Keratinocyte (primary cell): ENCODE results near the gene C2.

Experiments used
- EZH2 ChIP-seq: IDR thresholded peaks from one replicate; pipeline ENCODE4 v1.6.1; 2012; ENCODE audit warnings: inconsistent platforms, mild to moderate bottlenecking, low read length, moderate library complexity
- TF ChIP-seq, protein P1 (sequence below), 3 experiments: IDR thresholded peaks in 1 of 3; conservative IDR thresholded peaks in 1 of 3; optimal IDR thresholded peaks in 1 of 3; 2 replicates in 2 of 3; 3 replicates in 1 of 3; pipeline versions ENCODE3 to v1.5.1; 2011; ENCODE audit warnings: low read length in 3 of 3, mild to moderate bottlenecking in 3 of 3, moderate library complexity in 2 of 3, control low read depth in 1 of 3, inconsistent platforms in 1 of 3; ENCODE audit not compliant: insufficient read depth in 2 of 3; ENCODE audit errors: extremely low read depth in 1 of 3

DNA sequence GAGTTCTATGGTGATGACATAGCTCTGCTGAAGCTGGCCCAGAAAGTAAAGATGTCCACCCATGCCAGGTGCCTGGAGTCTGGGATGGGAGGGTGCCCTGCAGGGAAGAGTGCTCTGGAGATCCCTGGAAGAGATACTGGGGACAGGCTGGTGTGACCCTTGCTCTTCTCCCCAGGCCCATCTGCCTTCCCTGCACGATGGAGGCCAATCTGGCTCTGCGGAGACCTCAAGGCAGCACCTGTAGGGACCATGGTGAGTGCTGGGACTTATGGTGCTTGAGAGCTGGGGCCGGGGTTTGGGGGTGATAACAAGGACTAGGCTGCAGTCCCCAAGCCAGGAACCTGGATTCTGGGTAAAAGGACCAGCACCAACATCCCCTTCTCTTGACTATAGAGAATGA is 16.2 kb downstream of the C2 start:
- TF ChIP-seq, protein P1, sequence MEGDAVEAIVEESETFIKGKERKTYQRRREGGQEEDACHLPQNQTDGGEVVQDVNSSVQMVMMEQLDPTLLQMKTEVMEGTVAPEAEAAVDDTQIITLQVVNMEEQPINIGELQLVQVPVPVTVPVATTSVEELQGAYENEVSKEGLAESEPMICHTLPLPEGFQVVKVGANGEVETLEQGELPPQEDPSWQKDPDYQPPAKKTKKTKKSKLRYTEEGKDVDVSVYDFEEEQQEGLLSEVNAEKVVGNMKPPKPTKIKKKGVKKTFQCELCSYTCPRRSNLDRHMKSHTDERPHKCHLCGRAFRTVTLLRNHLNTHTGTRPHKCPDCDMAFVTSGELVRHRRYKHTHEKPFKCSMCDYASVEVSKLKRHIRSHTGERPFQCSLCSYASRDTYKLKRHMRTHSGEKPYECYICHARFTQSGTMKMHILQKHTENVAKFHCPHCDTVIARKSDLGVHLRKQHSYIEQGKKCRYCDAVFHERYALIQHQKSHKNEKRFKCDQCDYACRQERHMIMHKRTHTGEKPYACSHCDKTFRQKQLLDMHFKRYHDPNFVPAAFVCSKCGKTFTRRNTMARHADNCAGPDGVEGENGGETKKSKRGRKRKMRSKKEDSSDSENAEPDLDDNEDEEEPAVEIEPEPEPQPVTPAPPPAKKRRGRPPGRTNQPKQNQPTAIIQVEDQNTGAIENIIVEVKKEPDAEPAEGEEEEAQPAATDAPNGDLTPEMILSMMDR (optimal IDR thresholded peaks at IDR 0.05 in 1 of 3, IDR thresholded peaks at IDR 0.05 in 1 of 3, conservative IDR thresholded peaks at IDR 0.05 in 1 of 3; ENCODE audit: extremely low read depth in 1 of 3, insufficient read depth in 2 of 3, low read length in 3 of 3): no peak
- no peak for TF ChIP-seq EZH2
